HepG2 (cell line): ENCODE results near the gene TNP2. TPM values are rescaled to one million over a fixed set of nuclear protein-coding genes. Genes with fewer than 3 reads are reported as not detected.
A peak's percentile ranks its signal among the peaks of the same experiment; 100 is the strongest.

ENCODE experiments used
- CSRNP1 ChIP-seq: sonication (generic); formaldehyde crosslinking; IDR thresholded peaks from 2 replicates; pipeline ENCODE4 v1.8.1; 2023; ENCODE audit warnings: mild to moderate bottlenecking, missing genetic modification reagents
- FOXK2 ChIP-seq: fragments of 450-650 bp; IDR thresholded peaks from 2 replicates; pipeline ENCODE4 v1.6.1; 2016
- FOXO1 ChIP-seq: sonication (generic); formaldehyde crosslinking; IDR thresholded peaks from 2 replicates; pipeline ENCODE4 v1.4.0; 2020; ENCODE audit warnings: missing genetic modification reagents
- HIC2 ChIP-seq: sonication (generic); formaldehyde crosslinking; IDR thresholded peaks from 2 replicates; pipeline ENCODE4 v1.9.0; 2022; ENCODE audit warnings: low read depth, missing genetic modification reagents
- HMG20A ChIP-seq: IDR thresholded peaks from 2 replicates; pipeline ENCODE4 v1.6.1; 2016; ENCODE audit warnings: borderline replicate concordance
- MAF1 ChIP-seq: sonication (generic); formaldehyde crosslinking; IDR thresholded peaks from 2 replicates; pipeline ENCODE4 v1.5.0; 2020; ENCODE audit warnings: missing genetic modification reagents, borderline replicate concordance
- SMARCC2 ChIP-seq: fragments of 450-650 bp; IDR thresholded peaks from 2 replicates; pipeline ENCODE4 v1.6.1; 2017; ENCODE audit warnings: antibody characterized with exemption, mild to moderate bottlenecking
- ZBTB46 ChIP-seq: sonication (generic); formaldehyde crosslinking; IDR thresholded peaks from 2 replicates; pipeline ENCODE4 v1.4.0; 2020; ENCODE audit warnings: mild to moderate bottlenecking, missing genetic modification reagents, borderline replicate concordance
- ZNF747 ChIP-seq: sonication (generic); formaldehyde crosslinking; IDR thresholded peaks from 2 replicates; pipeline ENCODE4 v1.8.1; 2023; ENCODE audit warnings: missing genetic modification reagents, mild to moderate bottlenecking, borderline replicate concordance
- polyA plus RNA-seq, 8 experiments: library from polyadenylated mRNA; depleted of rRNA in 3 of 8; stranded (reverse) in 7 of 8; unstranded in 1 of 8; fragments of >200 nt; fragmentation: Illumina TruSeq in 4 of 8; extraction: Trizol in 4 of 8; gene quantifications; 2 replicates each; pipeline versions ENCODE4 v1.2.1 to v1.2.3, GENCODE V29; 2011 to 2016; ENCODE audit warnings: low read depth in 4 of 8, missing spikeins in 1 of 8, mixed read lengths in 1 of 8; ENCODE audit not compliant: insufficient read depth in 1 of 8
- total RNA-seq, 5 experiments: library from RNA; depleted of rRNA; stranded (reverse); fragments of >200 nt; fragmentation: Illumina TruSeq; extraction: Trizol; gene quantifications; 2 replicates each; pipeline ENCODE4 v1.2.3, GENCODE V29; 2016; ENCODE audit warnings: low read depth in 1 of 5
- TF ChIP-seq, protein P1 (sequence below): sonication (generic); formaldehyde crosslinking; IDR thresholded peaks from 2 replicates; pipeline ENCODE4 v1.4.0; 2020; ENCODE audit warnings: low read depth, mild to moderate bottlenecking, missing genetic modification reagents
- TF ChIP-seq, protein P2 (sequence below): sonication (generic); formaldehyde crosslinking; IDR thresholded peaks from 2 replicates; pipeline ENCODE4; 2020; ENCODE audit warnings: missing genetic modification reagents, mild to moderate bottlenecking, borderline replicate concordance
- TF ChIP-seq, protein P3 (sequence below): IDR thresholded peaks from 2 replicates; pipeline ENCODE4 v1.6.1; 2012; ENCODE audit warnings: inconsistent platforms
- TF ChIP-seq, protein P4 (sequence below): sonication (generic); formaldehyde crosslinking; IDR thresholded peaks from 2 replicates; pipeline ENCODE4 v1.4.0; 2020; ENCODE audit warnings: missing genetic modification reagents
- TF ChIP-seq, protein P5 (sequence below): sonication (generic); formaldehyde crosslinking; IDR thresholded peaks from 2 replicates; pipeline ENCODE4 v1.5.0; 2020; ENCODE audit warnings: missing genetic modification reagents

TNP2 gene
- total and polyA plus RNA-seq, 2 of the 13 experiments (the other 11 are each of a cell fraction or from before 2014, with no cell fraction given): not detected

GRCh38 chr16:11297492-11298142 is 28.5 kb upstream of the TNP2 start (continued):
- 0 out of 2 replicates have a peak, but pooled peaks have one; percentile 53 for TF ChIP-seq ZBTB46 (CRISPR knock-in tag)
- TF ChIP-seq FOXO1 (CRISPR knock-in tag): peak; percentile 81
- TF ChIP-seq HIC2: peak; percentile 99
- TF ChIP-seq, protein P1, sequence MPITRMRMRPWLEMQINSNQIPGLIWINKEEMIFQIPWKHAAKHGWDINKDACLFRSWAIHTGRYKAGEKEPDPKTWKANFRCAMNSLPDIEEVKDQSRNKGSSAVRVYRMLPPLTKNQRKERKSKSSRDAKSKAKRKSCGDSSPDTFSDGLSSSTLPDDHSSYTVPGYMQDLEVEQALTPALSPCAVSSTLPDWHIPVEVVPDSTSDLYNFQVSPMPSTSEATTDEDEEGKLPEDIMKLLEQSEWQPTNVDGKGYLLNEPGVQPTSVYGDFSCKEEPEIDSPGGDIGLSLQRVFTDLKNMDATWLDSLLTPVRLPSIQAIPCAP (CRISPR knock-in tag): no peak
- TF ChIP-seq HMG20A: 0 out of 2 replicates have a peak, but pooled peaks have one; percentile 32
- TF ChIP-seq, protein P2, sequence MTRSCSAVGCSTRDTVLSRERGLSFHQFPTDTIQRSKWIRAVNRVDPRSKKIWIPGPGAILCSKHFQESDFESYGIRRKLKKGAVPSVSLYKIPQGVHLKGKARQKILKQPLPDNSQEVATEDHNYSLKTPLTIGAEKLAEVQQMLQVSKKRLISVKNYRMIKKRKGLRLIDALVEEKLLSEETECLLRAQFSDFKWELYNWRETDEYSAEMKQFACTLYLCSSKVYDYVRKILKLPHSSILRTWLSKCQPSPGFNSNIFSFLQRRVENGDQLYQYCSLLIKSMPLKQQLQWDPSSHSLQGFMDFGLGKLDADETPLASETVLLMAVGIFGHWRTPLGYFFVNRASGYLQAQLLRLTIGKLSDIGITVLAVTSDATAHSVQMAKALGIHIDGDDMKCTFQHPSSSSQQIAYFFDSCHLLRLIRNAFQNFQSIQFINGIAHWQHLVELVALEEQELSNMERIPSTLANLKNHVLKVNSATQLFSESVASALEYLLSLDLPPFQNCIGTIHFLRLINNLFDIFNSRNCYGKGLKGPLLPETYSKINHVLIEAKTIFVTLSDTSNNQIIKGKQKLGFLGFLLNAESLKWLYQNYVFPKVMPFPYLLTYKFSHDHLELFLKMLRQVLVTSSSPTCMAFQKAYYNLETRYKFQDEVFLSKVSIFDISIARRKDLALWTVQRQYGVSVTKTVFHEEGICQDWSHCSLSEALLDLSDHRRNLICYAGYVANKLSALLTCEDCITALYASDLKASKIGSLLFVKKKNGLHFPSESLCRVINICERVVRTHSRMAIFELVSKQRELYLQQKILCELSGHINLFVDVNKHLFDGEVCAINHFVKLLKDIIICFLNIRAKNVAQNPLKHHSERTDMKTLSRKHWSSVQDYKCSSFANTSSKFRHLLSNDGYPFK (CRISPR knock-in tag): peak; percentile 72; the same call in 1 of the 2 replicates
- no peak for TF ChIP-seq SMARCC2
- TF ChIP-seq, protein P3, sequence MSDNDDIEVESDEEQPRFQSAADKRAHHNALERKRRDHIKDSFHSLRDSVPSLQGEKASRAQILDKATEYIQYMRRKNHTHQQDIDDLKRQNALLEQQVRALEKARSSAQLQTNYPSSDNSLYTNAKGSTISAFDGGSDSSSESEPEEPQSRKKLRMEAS: peak; percentile 77
- 0 out of 2 replicates have a peak, but pooled peaks have one; percentile 32 for TF ChIP-seq MAF1
- TF ChIP-seq CSRNP1 (CRISPR knock-in tag): 0 out of 2 replicates have a peak, but pooled peaks have one; percentile 71
- TF ChIP-seq ZNF747: peak; percentile 53; the same call in 1 of the 2 replicates
- TF ChIP-seq, protein P4, sequence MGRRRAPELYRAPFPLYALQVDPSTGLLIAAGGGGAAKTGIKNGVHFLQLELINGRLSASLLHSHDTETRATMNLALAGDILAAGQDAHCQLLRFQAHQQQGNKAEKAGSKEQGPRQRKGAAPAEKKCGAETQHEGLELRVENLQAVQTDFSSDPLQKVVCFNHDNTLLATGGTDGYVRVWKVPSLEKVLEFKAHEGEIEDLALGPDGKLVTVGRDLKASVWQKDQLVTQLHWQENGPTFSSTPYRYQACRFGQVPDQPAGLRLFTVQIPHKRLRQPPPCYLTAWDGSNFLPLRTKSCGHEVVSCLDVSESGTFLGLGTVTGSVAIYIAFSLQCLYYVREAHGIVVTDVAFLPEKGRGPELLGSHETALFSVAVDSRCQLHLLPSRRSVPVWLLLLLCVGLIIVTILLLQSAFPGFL (CRISPR knock-in tag): 0 out of 2 replicates have a peak, but pooled peaks have one; percentile 60
- TF ChIP-seq, protein P5, sequence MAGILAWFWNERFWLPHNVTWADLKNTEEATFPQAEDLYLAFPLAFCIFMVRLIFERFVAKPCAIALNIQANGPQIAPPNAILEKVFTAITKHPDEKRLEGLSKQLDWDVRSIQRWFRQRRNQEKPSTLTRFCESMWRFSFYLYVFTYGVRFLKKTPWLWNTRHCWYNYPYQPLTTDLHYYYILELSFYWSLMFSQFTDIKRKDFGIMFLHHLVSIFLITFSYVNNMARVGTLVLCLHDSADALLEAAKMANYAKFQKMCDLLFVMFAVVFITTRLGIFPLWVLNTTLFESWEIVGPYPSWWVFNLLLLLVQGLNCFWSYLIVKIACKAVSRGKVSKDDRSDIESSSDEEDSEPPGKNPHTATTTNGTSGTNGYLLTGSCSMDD: no peak
- no peak for TF ChIP-seq FOXK2
